Transverse colon (tissue), 4 donors: ENCODE results near the gene ARHGAP42.

Experiments used
- CTCF ChIP-seq, 5 experiments: fragments of 200-600 bp in 3 of 5; fragments of 450-650 bp in 2 of 5; sonication (generic) in 3 of 5; IDR thresholded peaks; 1 replicate in 2 of 5; 2 replicates in 3 of 5; pipeline ENCODE4 v1.5.1; 2016 to 2017; ENCODE audit warnings: antibody characterized with exemption in 5 of 5, inconsistent platforms in 3 of 5, mild to moderate bottlenecking in 2 of 5, moderate library complexity in 1 of 5
- POLR2AphosphoS5 ChIP-seq, 3 donors: sonication (generic); formaldehyde crosslinking; IDR thresholded peaks; one replicate each; pipeline ENCODE4 v1.6.1; 2016; ENCODE audit warnings: antibody characterized with exemption in 3 of 3

DNA sequence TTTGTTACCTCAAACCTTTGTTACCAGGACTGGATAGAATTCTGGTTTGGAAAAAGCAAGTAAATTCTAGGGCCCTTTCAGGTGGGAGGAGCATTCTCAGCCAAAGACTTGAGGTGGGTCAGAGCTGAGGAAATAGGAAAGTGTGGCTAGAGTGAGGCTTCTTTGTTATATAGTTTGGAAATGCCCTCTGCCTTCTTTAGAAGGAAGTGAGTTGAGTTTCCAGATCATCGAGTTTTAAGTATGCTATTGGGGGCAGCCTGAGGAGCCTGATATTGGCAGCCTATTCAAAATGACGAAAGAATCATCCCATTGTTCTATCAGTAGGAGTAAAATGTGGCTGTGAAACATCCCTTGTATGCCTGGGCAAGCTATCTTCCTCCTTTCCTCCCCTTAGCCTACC, 134.1 kb downstream of the ARHGAP42 start:
- TF ChIP-seq POLR2AphosphoS5 (IDR thresholded peaks at IDR 0.05): no peak
- TF ChIP-seq CTCF (IDR thresholded peaks at IDR 0.05): no peak
